OCI-LY7 (cell line): ENCODE results near the gene PC.

Experiments
- CTCF ChIP-seq: fragments of 200-600 bp; sonication (generic); conservative IDR thresholded peaks from 2 replicates; pipeline ENCODE4 v1.5.1; 2014; ENCODE audit warnings: mild to moderate bottlenecking, antibody characterized with exemption, low read length, moderate library complexity, mixed read lengths
- EZH2phosphoT487 ChIP-seq: fragments of 200-600 bp; sonication (generic); IDR thresholded peaks from 2 replicates; pipeline ENCODE4 v1.6.1; 2018; ENCODE audit warnings: low read depth, borderline replicate concordance, mild to moderate bottlenecking, mixed run types, antibody characterized with exemption, low read length, moderate library complexity, mixed read lengths

DNA sequence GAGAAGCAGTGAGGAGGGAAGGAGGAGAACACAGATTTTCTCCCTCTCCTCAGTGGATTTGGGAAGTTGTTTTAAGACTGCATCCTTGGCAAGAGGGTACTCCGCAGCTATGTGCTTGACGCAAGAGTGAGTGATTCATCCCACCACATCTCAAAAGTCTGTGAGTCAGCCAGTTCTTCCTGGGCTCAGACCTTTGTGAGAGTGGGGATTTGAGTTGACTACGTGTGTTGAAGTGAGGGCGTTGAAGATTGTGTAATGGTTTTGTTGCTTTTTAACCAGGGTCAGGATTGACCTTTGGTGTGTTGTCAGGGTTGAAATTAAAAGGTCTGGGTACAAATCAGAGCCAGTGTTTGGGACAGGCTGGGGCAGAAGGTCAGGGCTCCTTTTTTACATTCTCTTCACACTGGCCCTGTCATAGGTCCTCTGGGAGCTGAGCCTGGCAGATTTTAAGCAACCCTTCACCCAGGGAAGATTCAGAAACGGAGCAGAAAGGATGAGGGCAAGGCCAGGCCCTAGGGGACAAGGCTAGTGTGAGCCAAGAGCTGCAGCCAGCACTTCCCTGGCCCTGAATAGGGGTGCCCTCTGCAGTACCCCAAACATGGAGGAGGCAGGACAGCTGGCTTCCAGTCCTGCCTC is 12.7 kb upstream of the PC start:
- TF ChIP-seq CTCF (no peak), EZH2phosphoT487 (no peak)
